Measurements from ENCODE around the gene EXD3.

Gene EXD3

GRCh38 chr9:137306066-137306849 is 116.7 kb downstream of the EXD3 start:
- no peak for DNase-seq (ENCODE audit: low read depth)

- DNase-seq (ENCODE audit: low read depth): no peak
Observed at GRCh38 chr9:137305798-137306065, 117.2 kb downstream of the EXD3 start.

- no peak for DNase-seq (ENCODE audit: low read depth)
Observed at GRCh38 chr9:137305060-137305797, 117.7 kb downstream of the EXD3 start.

- DNase-seq (ENCODE audit: low read depth): no peak
Observed at GRCh38 chr9:137304383-137305059, 118.4 kb downstream of the EXD3 start.

GRCh38 chr9:137303893-137304382 is 119.0 kb downstream of the EXD3 start:
- DNase-seq (ENCODE audit: low read depth): no peak

- no peak for DNase-seq (ENCODE audit: low read depth)
Observed at GRCh38 chr9:137303151-137303892, 119.6 kb downstream of the EXD3 start.

- DNase-seq (ENCODE audit: low read depth): no peak
Observed at GRCh38 chr9:137302449-137303150, 120.4 kb downstream of the EXD3 start.

GRCh38 chr9:137302118-137302448 is 120.9 kb downstream of the EXD3 start, which contains the start of gene NRARP:
Gene NRARP, minus strand, starts transcription at chr9:137302271. Its CDS starts 343 bp downstream, at chr9:137301928.
- no peak for DNase-seq (ENCODE audit: low read depth)

GRCh38 chr9:137301081-137301947 is 121.6 kb downstream of the EXD3 start:
- no peak for DNase-seq (ENCODE audit: low read depth)

GRCh38 chr9:137300567-137301080 is 122.3 kb downstream of the EXD3 start:
- DNase-seq (ENCODE audit: low read depth): no peak

GRCh38 chr9:137299938-137300337 is 123.0 kb downstream of the EXD3 start:
- DNase-seq (ENCODE audit: low read depth): no peak

GRCh38 chr9:137299203-137299565 is 123.8 kb downstream of the EXD3 start:
- no peak for DNase-seq (ENCODE audit: low read depth)

- DNase-seq (ENCODE audit: low read depth): no peak
Observed at GRCh38 chr9:137298401-137299202, 124.4 kb downstream of the EXD3 start.

GRCh38 chr9:137297966-137298365 is 125.0 kb downstream of the EXD3 start:
- no peak for DNase-seq (ENCODE audit: low read depth)

- no peak for DNase-seq (ENCODE audit: low read depth)
Observed at GRCh38 chr9:137296670-137297664, 126.0 kb downstream of the EXD3 start.

GRCh38 chr9:137295849-137296669 is 126.9 kb downstream of the EXD3 start:
- no peak for DNase-seq (ENCODE audit: low read depth)

GRCh38 chr9:137295238-137295811 is 127.6 kb downstream of the EXD3 start:
- DNase-seq (ENCODE audit: low read depth): no peak
